ENCODE measurements around the gene TBC1D22A. TPM values are rescaled to one million over a fixed set of nuclear protein-coding genes. Genes with fewer than 3 reads are reported as not detected.
A peak's percentile ranks its signal among the peaks of the same experiment; 100 is the strongest.

TBC1D22A gene
- total RNA-seq, 1 donor from 2014 or later, result 28.9 TPM

DNA sequence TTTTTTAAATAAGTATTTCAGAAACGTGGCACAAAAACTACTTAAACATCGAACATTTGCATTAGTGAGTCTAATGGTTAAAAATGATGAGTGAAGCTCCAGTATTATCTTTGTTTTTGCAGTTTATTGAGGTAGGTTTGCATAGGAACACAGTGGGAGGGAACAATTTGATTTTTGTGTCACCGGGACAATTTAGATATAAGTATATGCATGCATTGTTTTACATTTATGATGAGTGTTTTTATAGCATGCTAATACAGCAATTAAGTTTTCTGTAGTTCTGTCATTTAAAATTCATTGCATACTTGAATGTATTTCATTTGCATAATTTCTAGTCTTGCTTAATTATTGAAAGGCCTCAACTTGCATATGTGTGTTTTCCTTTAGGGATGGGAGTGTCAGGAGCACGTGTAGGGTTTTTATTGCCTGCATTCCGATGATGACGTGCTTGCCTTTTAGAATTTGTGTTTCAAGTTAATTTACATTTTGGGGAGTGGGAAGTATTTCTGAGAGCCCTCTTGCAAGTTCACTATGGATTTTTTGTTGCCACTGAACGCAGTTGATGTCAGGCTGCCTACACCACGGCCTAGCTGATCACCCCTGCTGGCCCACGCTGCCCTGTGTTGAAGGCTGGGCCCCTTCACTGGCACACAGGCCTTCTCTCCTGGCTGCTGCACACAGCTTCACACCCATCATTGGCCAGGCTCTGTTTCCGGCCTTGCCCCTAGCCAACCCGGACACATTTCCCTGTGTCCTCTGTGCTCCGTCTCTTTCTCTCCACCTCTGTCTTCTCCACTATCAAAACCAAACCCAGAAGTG is 120.9 kb downstream of the TBC1D22A start:
- TF ChIP-seq, protein P1, sequence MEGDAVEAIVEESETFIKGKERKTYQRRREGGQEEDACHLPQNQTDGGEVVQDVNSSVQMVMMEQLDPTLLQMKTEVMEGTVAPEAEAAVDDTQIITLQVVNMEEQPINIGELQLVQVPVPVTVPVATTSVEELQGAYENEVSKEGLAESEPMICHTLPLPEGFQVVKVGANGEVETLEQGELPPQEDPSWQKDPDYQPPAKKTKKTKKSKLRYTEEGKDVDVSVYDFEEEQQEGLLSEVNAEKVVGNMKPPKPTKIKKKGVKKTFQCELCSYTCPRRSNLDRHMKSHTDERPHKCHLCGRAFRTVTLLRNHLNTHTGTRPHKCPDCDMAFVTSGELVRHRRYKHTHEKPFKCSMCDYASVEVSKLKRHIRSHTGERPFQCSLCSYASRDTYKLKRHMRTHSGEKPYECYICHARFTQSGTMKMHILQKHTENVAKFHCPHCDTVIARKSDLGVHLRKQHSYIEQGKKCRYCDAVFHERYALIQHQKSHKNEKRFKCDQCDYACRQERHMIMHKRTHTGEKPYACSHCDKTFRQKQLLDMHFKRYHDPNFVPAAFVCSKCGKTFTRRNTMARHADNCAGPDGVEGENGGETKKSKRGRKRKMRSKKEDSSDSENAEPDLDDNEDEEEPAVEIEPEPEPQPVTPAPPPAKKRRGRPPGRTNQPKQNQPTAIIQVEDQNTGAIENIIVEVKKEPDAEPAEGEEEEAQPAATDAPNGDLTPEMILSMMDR (IDR thresholded peaks at IDR 0.05), result no peak
- no peaks in the 10 kb centered on the region for H3K27me3 Mint-ChIP-seq (ENCODE audit: unreplicated experiment)
- DNase-seq (ENCODE audit: extremely low spot score, unreplicated experiment), result no peak
- H3K36me3 Mint-ChIP-seq (ENCODE audit: unreplicated experiment), result peaks cover 2% of the 10 kb centered on the region
- no peaks in the 10 kb centered on the region for H3K9me3 Mint-ChIP-seq (ENCODE audit: unreplicated experiment)
- H3K4me1 Mint-ChIP-seq (ENCODE audit: unreplicated experiment), result no peaks in the 10 kb centered on the region
- no peak overlapping the region for H3K4me3 Mint-ChIP-seq (ENCODE audit: unreplicated experiment)
- no peak overlapping the region for H3K27ac Mint-ChIP-seq (ENCODE audit: unreplicated experiment)

DNA sequence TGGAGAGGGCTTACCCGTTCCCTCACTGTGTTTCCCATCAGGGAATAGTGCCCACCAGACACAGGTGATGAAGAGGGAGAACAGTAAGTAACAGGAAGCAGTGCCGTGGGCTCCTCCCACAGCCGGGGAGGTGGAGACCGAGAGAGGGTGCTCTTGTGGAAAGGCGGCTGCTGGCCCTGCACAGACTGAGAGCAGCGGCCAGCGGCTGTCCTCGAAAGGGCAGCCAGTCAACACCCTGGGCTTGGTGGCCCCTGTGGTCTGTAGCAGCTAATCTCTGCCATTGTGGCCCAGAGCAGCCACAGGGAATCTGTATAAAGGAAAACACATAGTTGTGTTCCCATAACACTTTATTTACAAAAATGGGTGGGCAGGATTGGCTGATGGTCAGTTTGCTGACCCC is 121.9 kb downstream of the TBC1D22A start:
- TF ChIP-seq, protein P1 (IDR thresholded peaks at IDR 0.05), result no peak
- no peaks in the 10 kb centered on the region for H3K4me1 Mint-ChIP-seq (ENCODE audit: unreplicated experiment)
- no peak overlapping the region for H3K27ac Mint-ChIP-seq (ENCODE audit: unreplicated experiment)
- H3K9me3 Mint-ChIP-seq (ENCODE audit: unreplicated experiment), result no peaks in the 10 kb centered on the region
- peaks cover 4% of the 10 kb centered on the region for H3K36me3 Mint-ChIP-seq (ENCODE audit: unreplicated experiment)
- H3K4me3 Mint-ChIP-seq (ENCODE audit: unreplicated experiment), result no peak overlapping the region
- no peak for DNase-seq (ENCODE audit: extremely low spot score, unreplicated experiment)
- no peaks in the 10 kb centered on the region for H3K27me3 Mint-ChIP-seq (ENCODE audit: unreplicated experiment)

DNA sequence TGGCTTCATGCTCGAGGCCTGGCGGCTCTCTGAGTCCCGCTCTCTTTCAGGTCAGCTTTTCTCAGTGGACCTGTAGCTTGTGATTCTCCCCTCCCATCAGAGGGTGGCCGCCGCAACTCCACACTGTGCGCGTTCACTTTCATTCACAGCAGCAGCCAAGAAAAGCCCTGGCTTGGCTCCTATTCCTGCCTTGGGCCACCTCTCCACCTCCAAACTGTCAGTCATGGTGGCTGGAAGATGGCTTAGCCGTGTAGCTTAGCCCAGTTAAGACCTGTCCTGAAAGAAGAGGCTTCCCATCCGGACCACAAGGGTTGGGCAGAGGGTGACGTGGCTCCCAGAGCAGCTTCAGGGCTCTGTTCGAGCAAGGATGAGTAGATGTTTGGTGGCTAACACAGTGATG is 125.5 kb downstream of the TBC1D22A start:
- no peak overlapping the region for H3K4me3 Mint-ChIP-seq (ENCODE audit: unreplicated experiment)
- no peaks in the 10 kb centered on the region for H3K27me3 Mint-ChIP-seq (ENCODE audit: unreplicated experiment)
- H3K4me1 Mint-ChIP-seq (ENCODE audit: unreplicated experiment), result no peaks in the 10 kb centered on the region
- TF ChIP-seq, protein P1 (IDR thresholded peaks at IDR 0.05), result no peak
- H3K36me3 Mint-ChIP-seq (ENCODE audit: unreplicated experiment), result peaks cover 5% of the 10 kb centered on the region
- no peak overlapping the region for H3K27ac Mint-ChIP-seq (ENCODE audit: unreplicated experiment)
- DNase-seq (ENCODE audit: extremely low spot score, unreplicated experiment), result no peak
- H3K9me3 Mint-ChIP-seq (ENCODE audit: unreplicated experiment), result no peaks in the 10 kb centered on the region

DNA sequence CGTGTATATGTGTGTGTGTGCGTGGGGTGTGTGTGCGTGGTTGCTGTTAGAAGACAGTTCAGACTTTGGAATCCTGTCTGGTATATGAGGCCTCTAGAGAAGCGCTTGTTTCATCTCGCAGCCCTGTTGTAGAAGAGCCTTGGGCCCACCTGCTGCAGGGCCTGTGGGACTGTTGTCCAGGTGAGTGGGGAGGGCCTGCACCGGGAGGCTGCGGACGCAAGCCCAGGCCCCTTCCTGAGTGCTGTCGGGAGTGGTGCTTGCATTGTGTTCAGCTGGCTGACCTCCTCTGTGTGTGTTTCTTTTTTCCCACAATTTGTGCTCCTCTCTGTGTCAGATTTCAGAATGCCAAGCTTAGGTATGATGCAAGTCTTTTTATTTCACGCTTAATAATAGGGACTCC is 128.4 kb downstream of the TBC1D22A start:
- no peak overlapping the region for H3K4me3 Mint-ChIP-seq (ENCODE audit: unreplicated experiment)
- H3K36me3 Mint-ChIP-seq (ENCODE audit: unreplicated experiment), result peaks cover 13% of the 10 kb centered on the region
- no peaks in the 10 kb centered on the region for H3K4me1 Mint-ChIP-seq (ENCODE audit: unreplicated experiment)
- no peaks in the 10 kb centered on the region for H3K9me3 Mint-ChIP-seq (ENCODE audit: unreplicated experiment)
- no peak overlapping the region for H3K27ac Mint-ChIP-seq (ENCODE audit: unreplicated experiment)
- DNase-seq (ENCODE audit: extremely low spot score, unreplicated experiment), result no peak
- TF ChIP-seq, protein P1 (IDR thresholded peaks at IDR 0.05), result no peak
- no peaks in the 10 kb centered on the region for H3K27me3 Mint-ChIP-seq (ENCODE audit: unreplicated experiment)

DNA sequence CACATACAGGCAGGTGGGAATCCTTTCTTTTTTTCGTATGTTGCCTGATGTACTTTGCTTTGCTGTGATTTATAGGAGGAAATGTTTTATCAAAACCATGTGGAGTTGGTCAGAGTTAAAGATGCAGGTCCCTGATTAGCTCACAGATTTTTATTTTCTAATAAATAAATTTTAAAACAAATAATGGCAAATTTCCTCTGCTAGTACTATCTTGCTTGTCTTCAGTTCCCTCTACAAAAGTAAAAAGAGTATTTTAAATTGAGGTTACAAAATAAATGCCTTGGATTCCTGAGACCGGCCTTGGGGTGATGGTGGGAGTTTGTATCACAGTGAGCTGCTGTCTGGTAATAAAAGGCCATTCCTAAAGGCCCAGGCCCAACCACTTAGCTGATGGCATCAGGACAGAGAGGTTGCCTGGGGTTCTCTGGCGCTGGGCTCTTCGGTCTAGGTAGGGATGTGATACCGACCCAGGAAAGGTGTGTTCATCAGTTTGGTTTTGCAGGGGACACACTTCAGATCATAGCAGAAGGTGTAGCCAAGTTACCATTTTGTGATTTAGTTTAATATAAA is 129.0 kb downstream of the TBC1D22A start:
- Mint-ChIP-seq H3K27ac (ENCODE audit: unreplicated experiment) (no peak overlapping the region), H3K9me3 (ENCODE audit: unreplicated experiment) (no peaks in the 10 kb centered on the region), H3K4me1 (ENCODE audit: unreplicated experiment) (peaks cover 2% of the 10 kb centered on the region), H3K36me3 (ENCODE audit: unreplicated experiment) (peaks cover 19% of the 10 kb centered on the region), H3K4me3 (ENCODE audit: unreplicated experiment) (no peak overlapping the region), H3K27me3 (ENCODE audit: unreplicated experiment) (no peaks in the 10 kb centered on the region)
- DNase-seq (ENCODE audit: extremely low spot score, unreplicated experiment), result peak; percentile 63
- TF ChIP-seq, protein P1 (IDR thresholded peaks at IDR 0.05), result no peak

Data from osteocyte (in vitro differentiated cells).